HEK293 (cell line): ENCODE measurements around the gene GPT2.

Experiments
- ATF2 ChIP-seq: fragments of 450-650 bp; formaldehyde crosslinking; IDR thresholded peaks from 2 replicates; pipeline ENCODE4 v1.5.1; 2016; ENCODE audit warnings: missing biosample characterization, missing genetic modification characterization, low read depth
- CTCF ChIP-seq: fragments of 450-650 bp; formaldehyde crosslinking; IDR thresholded peaks from 2 replicates; pipeline ENCODE4 v1.5.1; 2016; ENCODE audit warnings: missing biosample characterization, missing genetic modification characterization
- YY1 ChIP-seq: fragments of 450-650 bp; formaldehyde crosslinking; IDR thresholded peaks from 2 replicates; pipeline ENCODE4 v1.5.1; 2018; ENCODE audit warnings: missing biosample characterization, missing genetic modification characterization
- ZNF184 ChIP-seq: fragments of 450-650 bp; IDR thresholded peaks from 2 replicates; pipeline ENCODE4 v1.5.1; 2018; ENCODE audit warnings: missing biosample characterization, mild to moderate bottlenecking, missing genetic modification characterization
- ZNF473 ChIP-seq: fragments of 450-650 bp; formaldehyde crosslinking; IDR thresholded peaks from 2 replicates; pipeline ENCODE4 v1.5.1; 2017; ENCODE audit warnings: missing biosample characterization, missing genetic modification characterization
- ZSCAN18 ChIP-seq: fragments of 450-650 bp; formaldehyde crosslinking; IDR thresholded peaks from 2 replicates; pipeline ENCODE4 v1.5.1; 2016; ENCODE audit warnings: missing biosample characterization, missing genetic modification characterization

- TF ChIP-seq ATF2 (tag by site-specific recombination), result no peak
- TF ChIP-seq ZSCAN18 (tag by site-specific recombination), result no peak
- TF ChIP-seq ZNF473 (tag by site-specific recombination), result no peak
- TF ChIP-seq CTCF (tag by site-specific recombination), result no peak
- no peak for TF ChIP-seq ZNF184 (tag by site-specific recombination)
- no peak for TF ChIP-seq YY1
These were observed 17.5 kb downstream of the GPT2 start for GRCh38 chr16:46901709-46902108.
